GM12878 (cell line): ENCODE measurements around the gene NEUROD6. TPM values are rescaled to one million over a fixed set of nuclear protein-coding genes. Genes with fewer than 3 reads are reported as not detected.

Source experiments
- ATAC-seq: fragments of 200-7000 bp; cut with Tn5 transposase; 3 replicates; pipeline ENCODE4 v1.9.1; 2020; ENCODE audit warnings: mild to moderate bottlenecking, moderate library complexity
- BruUV-seq: library from RNA; stranded (reverse); fragments of 400-500 nt; replicated peaks from 2 replicates; lab custom pipeline; 2021; lab: Mats Ljungman, UMichigan
- CTCF ChIA-PET: fragments of 300-600 bp; sonication (Branson Sonifier 250); formaldehyde crosslinking; extraction: SDS; loops from one replicate; lab custom pipeline; 2021; ENCODE audit warnings: inconsistent platforms; lab: Yijun Ruan, JAX
- POLR2A ChIA-PET: fragments of 350-600 bp; formaldehyde crosslinking; extraction: SDS; loops from one replicate; lab custom pipeline; 2021; ENCODE audit warnings: inconsistent platforms; lab: Charles Lee
- RAD21 ChIA-PET: fragments of 300-600 bp; sonication (Branson Sonifier 250); formaldehyde crosslinking; loops from one replicate; lab custom pipeline; 2023; ENCODE audit warnings: antibody characterized with exemption; ENCODE audit not compliant: unreplicated experiment; lab: Charles Lee
- SMC1A ChIA-PET: fragments of 300-600 bp; sonication (Branson Sonifier 250); formaldehyde crosslinking; loops from one replicate; lab custom pipeline; 2023; ENCODE audit not compliant: unreplicated experiment, uncharacterized antibody; lab: Charles Lee
- DNase-seq: peaks from one replicate; pipeline ENCODE4 v3.0.0-alpha.2; 2011; ENCODE audit warnings: low read depth, low spot score
- FAIRE-seq: peaks from 3 replicates; lab custom pipeline; 2011; peaks lifted over from hg19 to GRCh38; lab: Jason Lieb, UNC
- H2AFZ ChIP-seq: 2 replicates; pipeline ENCODE4 v1.6.0; 2011; ENCODE audit warnings: low read depth, low read length, control low read depth; ENCODE audit not compliant: control insufficient read depth
- H3K27ac ChIP-seq: 2 replicates; pipeline ENCODE4 v1.5.1; 2011; ENCODE audit warnings: control low read depth; ENCODE audit not compliant: control insufficient read depth, insufficient read depth
- H3K27me3 ChIP-seq, 2 experiments: replicated peaks in 1 of 2; 2 replicates each; pipeline versions ENCODE4 v1.6.0 to v1.6.1; 2011; ENCODE audit warnings: low read length in 1 of 2; ENCODE audit not compliant: control insufficient read depth in 2 of 2, insufficient read depth in 2 of 2
- H3K36me3 ChIP-seq, 2 experiments: 2 replicates each; pipeline ENCODE4 v1.5.1; 2011; ENCODE audit warnings: low read length in 1 of 2; ENCODE audit not compliant: control insufficient read depth in 2 of 2, insufficient read depth in 2 of 2
- H3K4me1 ChIP-seq: 2 replicates; pipeline ENCODE4 v1.6.1; 2011; ENCODE audit warnings: mild to moderate bottlenecking, low read length, moderate library complexity, mixed read lengths; ENCODE audit not compliant: control insufficient read depth, insufficient read depth
- H3K4me2 ChIP-seq: 2 replicates; pipeline ENCODE4 v1.6.0; 2011; ENCODE audit warnings: control low read depth; ENCODE audit not compliant: control insufficient read depth, insufficient read depth
- H3K4me3 ChIP-seq: fragments of 200-600 bp; sonication (generic); 2 replicates; pipeline ENCODE4 v1.5.1; 2016
- H3K79me2 ChIP-seq: 2 replicates; pipeline ENCODE4 v1.6.0; 2011; ENCODE audit warnings: low read length; ENCODE audit not compliant: control insufficient read depth, insufficient read depth
- H3K9ac ChIP-seq: 2 replicates; pipeline ENCODE4 v1.8.0; 2011; ENCODE audit warnings: low read length, control low read depth, mixed read lengths; ENCODE audit not compliant: control insufficient read depth, insufficient read depth
- H3K9me3 ChIP-seq: replicated peaks from 3 replicates; pipeline ENCODE4 v1.5.1; 2011; ENCODE audit warnings: mild to moderate bottlenecking, low read length; ENCODE audit not compliant: control insufficient read depth, insufficient read depth
- H4K20me1 ChIP-seq: 2 replicates; pipeline ENCODE4 v1.6.0; 2011; ENCODE audit not compliant: control insufficient read depth, insufficient read depth
- CHD4 ChIP-seq: fragments of 200-600 bp; sonication (generic); IDR thresholded peaks from 2 replicates; pipeline ENCODE4 v1.6.1; 2016; ENCODE audit warnings: mild to moderate bottlenecking
- CREB1 ChIP-seq: IDR thresholded peaks from 2 replicates; pipeline ENCODE4 v1.6.1; 2012; ENCODE audit warnings: low read depth, mild to moderate bottlenecking, inconsistent platforms
- EED ChIP-seq: sonication (generic); IDR thresholded peaks from 2 replicates; pipeline ENCODE4 v1.6.1; 2016; ENCODE audit warnings: antibody characterized with exemption, low read depth
- NFXL1 ChIP-seq: fragments of 450-650 bp; IDR thresholded peaks from 2 replicates; pipeline ENCODE4 v1.6.1; 2017; ENCODE audit warnings: antibody characterized with exemption, mild to moderate bottlenecking, borderline replicate concordance
- POU2F2 ChIP-seq: IDR thresholded peaks from 3 replicates; pipeline ENCODE4 v1.6.1; 2011; ENCODE audit warnings: low read depth, mild to moderate bottlenecking, low read length, borderline replicate concordance
- RAD21 ChIP-seq: IDR thresholded peaks from 2 replicates; pipeline ENCODE4 v1.6.1; 2011; ENCODE audit warnings: mild to moderate bottlenecking, low read depth, low read length, moderate library complexity; ENCODE audit not compliant: insufficient read depth
- RCOR1 ChIP-seq: conservative IDR thresholded peaks from 2 replicates; pipeline ENCODE4 v1.6.1; 2012; ENCODE audit warnings: low read depth, low read length, improper control_type of control experiment
- STAT1 ChIP-seq: fragments of 450-650 bp; conservative IDR thresholded peaks from 2 replicates; pipeline ENCODE4 v1.6.1; 2014; ENCODE audit warnings: antibody characterized with exemption, mild to moderate bottlenecking
- TAF1 ChIP-seq: IDR thresholded peaks from 2 replicates; pipeline ENCODE4 v1.6.1; 2011; ENCODE audit warnings: mild to moderate bottlenecking, low read depth, low read length, borderline replicate concordance
- TCF12 ChIP-seq: IDR thresholded peaks from 2 replicates; pipeline ENCODE4 v1.6.1; 2011; ENCODE audit warnings: low read depth, mild to moderate bottlenecking, low read length
- ZNF384 ChIP-seq: IDR thresholded peaks from 2 replicates; pipeline ENCODE4 v1.6.1; 2012; ENCODE audit warnings: low read depth, mild to moderate bottlenecking, low read length, improper control_type of control experiment, borderline replicate concordance
- WGBS: methylation state at CpG from one replicate; pipeline ENCODE4 v1.1.6; 2016; ENCODE audit warnings: low lambda C conversion rate; ENCODE audit not compliant: insufficient replicate concordance, insufficient coverage; ENCODE audit errors: missing lambda C conversion rate; 5-methylcytosine and 5-hydroxymethylcytosine counted together
- in situ Hi-C: fragments of 300-500 bp; cut with MboI; formaldehyde crosslinking; loops from 9 replicates; pipeline ENCODE4 v1.14.3; 2018; ENCODE audit warnings: mixed read lengths
- intact Hi-C: fragments of 100-400 bp; cut with micrococcal nuclease; formaldehyde crosslinking; loops from one replicate; pipeline ENCODE4 v1.14.2; 2022; ENCODE audit not compliant: unreplicated experiment
- polyA plus RNA-seq, 11 experiments: library from polyadenylated mRNA; depleted of rRNA in 4 of 11; unstranded in 6 of 11; stranded (reverse) in 5 of 11; fragments of >200 nt; fragmentation: Nextera tagmentation in 4 of 11; fragmentation: Illumina TruSeq in 1 of 11; extraction: Ambion mirVana in 4 of 11; extraction: Trizol in 1 of 11; gene quantifications; 1 replicate in 1 of 11; 2 replicates in 10 of 11; pipeline versions ENCODE4 v1.2.1 to v1.2.3, GENCODE V29; 2011 to 2016; ENCODE audit warnings: inconsistent platforms in 2 of 11, missing spikeins in 2 of 11, low read depth in 1 of 11
- total RNA-seq, 4 experiments: library from RNA; depleted of rRNA in 3 of 4; stranded (reverse); fragments of >200 nt in 3 of 4; fragmentation: Illumina TruSeq in 1 of 4; extraction: Trizol in 1 of 4; gene quantifications; 2 replicates each; pipeline versions ENCODE4 v1.2.1 to v1.2.3, GENCODE V29; 2013 to 2021
- TF ChIP-seq, protein P1 (sequence below): fragments of 150-350 bp; IDR thresholded peaks from 2 replicates; pipeline ENCODE4 v1.6.1; 2016; ENCODE audit warnings: low read depth, low read length

NEUROD6 gene
- total and polyA plus RNA-seq, 10 of the 15 experiments (the other 5 are each of a cell fraction or from before 2014, with no cell fraction given): not detected

GRCh38 chr7:31371621-31372020, 31.1 kb upstream of the NEUROD6 start:
- Histone ChIP-seq H3K36me3 (no peaks in the 10 kb centered on the region), H3K9ac (no peak overlapping the region), H3K9me3 (no peaks in the 10 kb centered on the region), H3K4me3 (no peak overlapping the region), H2AFZ (no peak overlapping the region), H3K27me3 (peaks cover 0 to 6% of the 10 kb centered on the region in 2 experiments; a peak in 1 of 4 replicates), H3K4me2 (no peak overlapping the region), H3K27ac (no peak overlapping the region), H3K4me1 (no peaks in the 10 kb centered on the region), H3K79me2 (no peaks in the 10 kb centered on the region), H4K20me1 (no peaks in the 10 kb centered on the region)
- ATAC-seq (no peak), FAIRE-seq (no peak), DNase-seq (no peak)
- intact Hi-C loops: loop anchor here (5.0 kb wide), 2 partner anchors 71 to 261 kb away; no protein-coding TSS in a partner anchor
- no TSS peak for BruUV-seq
- ChIA-PET CTCF (interaction anchor here (0.9 to 3.1 kb wide), 5 partner anchors 9 to 157 kb away, joined by 3 to 16 read pairs (median 5); no protein-coding TSS in a partner anchor), RAD21 (no interaction called here), SMC1A (interaction anchor here (0.9 to 1.4 kb wide), 2 partner anchors 117 to 262 kb away, joined by 3 to 4 read pairs; no protein-coding TSS in a partner anchor), POLR2A (no interaction called here)
- 26% methylated on average over 2 of the region's 2 CpGs for WGBS
- TF ChIP-seq RAD21: no peak
- TF ChIP-seq EED: no peak
- in situ Hi-C loops: no loop called here

DNA sequence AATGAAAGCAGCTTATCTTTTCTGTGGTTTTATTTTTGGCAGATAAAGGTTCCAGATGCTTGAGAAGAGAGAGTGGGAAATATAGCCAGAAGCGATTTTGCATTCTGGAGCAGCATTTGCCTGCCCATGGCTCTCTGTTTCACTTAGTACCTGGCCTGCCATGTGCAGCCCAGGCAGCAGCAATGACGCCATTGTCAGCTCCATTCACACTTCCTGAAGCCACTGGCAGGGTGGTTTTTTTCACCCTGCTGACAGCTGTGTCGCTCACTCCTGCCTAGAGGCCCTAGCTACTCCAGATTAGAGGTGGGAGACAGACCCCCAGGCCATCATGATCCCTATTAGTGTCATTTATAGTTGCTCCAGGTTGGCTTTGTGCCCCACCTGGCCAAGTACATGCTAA, 30.1 kb upstream of the NEUROD6 start:
- ChIA-PET SMC1A (no interaction called here), RAD21 (no interaction called here), CTCF (no interaction called here), POLR2A (no interaction called here)
- Histone ChIP-seq H3K9me3 (no peaks in the 10 kb centered on the region), H3K36me3 (no peaks in the 10 kb centered on the region), H4K20me1 (no peaks in the 10 kb centered on the region), H3K27me3 (peaks cover 1 to 6% of the 10 kb centered on the region in 2 experiments; a peak in 1 of 4 replicates), H3K4me3 (no peak overlapping the region), H3K4me1 (no peaks in the 10 kb centered on the region), H3K27ac (no peak overlapping the region), H2AFZ (no peak overlapping the region), H3K4me2 (no peak overlapping the region), H3K79me2 (no peaks in the 10 kb centered on the region), H3K9ac (no peak overlapping the region)
- 0 out of 3 replicates have a peak, but pooled peaks have one; percentile 33 for ATAC-seq
- 13% methylated on average over 3 of the region's 3 CpGs for WGBS
- in situ Hi-C loops: no loop called here
- BruUV-seq: no TSS peak
- intact Hi-C loops: loop anchor here (5.0 kb wide), 2 partner anchors 72 to 262 kb away; no protein-coding TSS in a partner anchor
- no peak for DNase-seq
- FAIRE-seq: no peak
- TF ChIP-seq ZNF384 (no peak), TCF12 (no peak), CHD4 (no peak), POU2F2 (no peak), TAF1 (no peak), STAT1 (no peak), RCOR1 (no peak), NFXL1 (no peak), CREB1 (no peak)
- TF ChIP-seq, protein P1, sequence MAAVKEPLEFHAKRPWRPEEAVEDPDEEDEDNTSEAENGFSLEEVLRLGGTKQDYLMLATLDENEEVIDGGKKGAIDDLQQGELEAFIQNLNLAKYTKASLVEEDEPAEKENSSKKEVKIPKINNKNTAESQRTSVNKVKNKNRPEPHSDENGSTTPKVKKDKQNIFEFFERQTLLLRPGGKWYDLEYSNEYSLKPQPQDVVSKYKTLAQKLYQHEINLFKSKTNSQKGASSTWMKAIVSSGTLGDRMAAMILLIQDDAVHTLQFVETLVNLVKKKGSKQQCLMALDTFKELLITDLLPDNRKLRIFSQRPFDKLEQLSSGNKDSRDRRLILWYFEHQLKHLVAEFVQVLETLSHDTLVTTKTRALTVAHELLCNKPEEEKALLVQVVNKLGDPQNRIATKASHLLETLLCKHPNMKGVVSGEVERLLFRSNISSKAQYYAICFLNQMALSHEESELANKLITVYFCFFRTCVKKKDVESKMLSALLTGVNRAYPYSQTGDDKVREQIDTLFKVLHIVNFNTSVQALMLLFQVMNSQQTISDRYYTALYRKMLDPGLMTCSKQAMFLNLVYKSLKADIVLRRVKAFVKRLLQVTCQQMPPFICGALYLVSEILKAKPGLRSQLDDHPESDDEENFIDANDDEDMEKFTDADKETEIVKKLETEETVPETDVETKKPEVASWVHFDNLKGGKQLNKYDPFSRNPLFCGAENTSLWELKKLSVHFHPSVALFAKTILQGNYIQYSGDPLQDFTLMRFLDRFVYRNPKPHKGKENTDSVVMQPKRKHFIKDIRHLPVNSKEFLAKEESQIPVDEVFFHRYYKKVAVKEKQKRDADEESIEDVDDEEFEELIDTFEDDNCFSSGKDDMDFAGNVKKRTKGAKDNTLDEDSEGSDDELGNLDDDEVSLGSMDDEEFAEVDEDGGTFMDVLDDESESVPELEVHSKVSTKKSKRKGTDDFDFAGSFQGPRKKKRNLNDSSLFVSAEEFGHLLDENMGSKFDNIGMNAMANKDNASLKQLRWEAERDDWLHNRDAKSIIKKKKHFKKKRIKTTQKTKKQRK: no peak
